Peyer's patch (tissue), 4 donors: ENCODE results near the gene ALPL. TPM values are rescaled to one million over a fixed set of nuclear protein-coding genes. Genes with fewer than 3 reads are reported as not detected.

ENCODE experiments used
- DNase-seq, 3 donors: peaks; one replicate each; pipeline ENCODE4 v3.0.0-alpha.2; 2017 to 2019
- H3K27ac ChIP-seq, 4 donors: fragments of 200-600 bp; sonication (generic); one replicate each; pipeline ENCODE4 v1.5.1; 2016 to 2019
- H3K27me3 ChIP-seq, 2 donors: fragments of 200-600 bp; sonication (generic); one replicate each; pipeline ENCODE4 v1.5.1; 2019
- H3K36me3 ChIP-seq, 3 donors: fragments of 200-600 bp; sonication (generic); one replicate each; pipeline ENCODE4 v1.5.1; 2016 to 2019
- H3K4me1 ChIP-seq, 4 donors: fragments of 200-600 bp; sonication (generic); one replicate each; pipeline ENCODE4 v1.5.1; 2016 to 2019
- H3K4me3 ChIP-seq, 4 donors: fragments of 200-600 bp; sonication (generic); 1 replicate in 3 of 4; 2 replicates in 1 of 4; pipeline ENCODE4 v1.5.1; 2016 to 2019; ENCODE audit warnings: mild to moderate bottlenecking in 1 of 4
- H3K9me3 ChIP-seq, 4 donors: fragments of 200-600 bp; sonication (generic); one replicate each; pipeline ENCODE4 v1.5.1; 2016 to 2019; ENCODE audit warnings: mild to moderate bottlenecking in 1 of 4
- POLR2A ChIP-seq, 2 donors: fragments of 450-650 bp; IDR thresholded peaks; one replicate each; pipeline ENCODE4 v1.5.1; 2017; ENCODE audit warnings: antibody characterized with exemption in 2 of 2, mild to moderate bottlenecking in 2 of 2, moderate library complexity in 2 of 2
- total RNA-seq, 4 donors: library from RNA; depleted of rRNA; stranded (reverse); fragments of >200 nt; gene quantifications; one replicate each; pipeline ENCODE4 v1.1.0, GENCODE V29; 2016
- TF ChIP-seq, protein P1 (sequence below), 6 experiments: fragments of 450-650 bp in 4 of 6; fragments of 200-600 bp in 2 of 6; sonication (generic) in 1 of 6; IDR thresholded peaks; one replicate each; pipeline ENCODE4 v1.5.1; 2017 to 2019; ENCODE audit warnings: antibody characterized with exemption in 6 of 6, mild to moderate bottlenecking in 3 of 6, moderate library complexity in 1 of 6

Gene ALPL
- total RNA-seq, 4 donors from 2014 or later: 0.70 to 10.7 (median 2.2) TPM

- TF ChIP-seq POLR2A (IDR thresholded peaks at IDR 0.05): no peak
- TF ChIP-seq, protein P1, sequence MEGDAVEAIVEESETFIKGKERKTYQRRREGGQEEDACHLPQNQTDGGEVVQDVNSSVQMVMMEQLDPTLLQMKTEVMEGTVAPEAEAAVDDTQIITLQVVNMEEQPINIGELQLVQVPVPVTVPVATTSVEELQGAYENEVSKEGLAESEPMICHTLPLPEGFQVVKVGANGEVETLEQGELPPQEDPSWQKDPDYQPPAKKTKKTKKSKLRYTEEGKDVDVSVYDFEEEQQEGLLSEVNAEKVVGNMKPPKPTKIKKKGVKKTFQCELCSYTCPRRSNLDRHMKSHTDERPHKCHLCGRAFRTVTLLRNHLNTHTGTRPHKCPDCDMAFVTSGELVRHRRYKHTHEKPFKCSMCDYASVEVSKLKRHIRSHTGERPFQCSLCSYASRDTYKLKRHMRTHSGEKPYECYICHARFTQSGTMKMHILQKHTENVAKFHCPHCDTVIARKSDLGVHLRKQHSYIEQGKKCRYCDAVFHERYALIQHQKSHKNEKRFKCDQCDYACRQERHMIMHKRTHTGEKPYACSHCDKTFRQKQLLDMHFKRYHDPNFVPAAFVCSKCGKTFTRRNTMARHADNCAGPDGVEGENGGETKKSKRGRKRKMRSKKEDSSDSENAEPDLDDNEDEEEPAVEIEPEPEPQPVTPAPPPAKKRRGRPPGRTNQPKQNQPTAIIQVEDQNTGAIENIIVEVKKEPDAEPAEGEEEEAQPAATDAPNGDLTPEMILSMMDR (IDR thresholded peaks at IDR 0.05): no peak
- no peaks in the 10 kb centered on the region for H3K36me3 ChIP-seq
- no peak for DNase-seq
- H3K27me3 ChIP-seq: no peaks in the 10 kb centered on the region
- no peak overlapping the region for H3K27ac ChIP-seq
- H3K4me3 ChIP-seq: no peak overlapping the region
- no peaks in the 10 kb centered on the region for H3K4me1 ChIP-seq
- H3K9me3 ChIP-seq: no peaks in the 10 kb centered on the region
Observed at GRCh38 chr1:21596628-21597027, 87.4 kb downstream of the ALPL start.

- Histone ChIP-seq H3K36me3 (no peaks in the 10 kb centered on the region), H3K4me1 (no peaks in the 10 kb centered on the region), H3K27ac (no peak overlapping the region), H3K27me3 (no peaks in the 10 kb centered on the region), H3K9me3 (no peaks in the 10 kb centered on the region), H3K4me3 (no peak overlapping the region)
- DNase-seq: no peak
- TF ChIP-seq, protein P1 (IDR thresholded peaks at IDR 0.05): no peak
- no peak for TF ChIP-seq POLR2A (IDR thresholded peaks at IDR 0.05)
Observed at GRCh38 chr1:21597753-21598152, 88.5 kb downstream of the ALPL start.

DNA sequence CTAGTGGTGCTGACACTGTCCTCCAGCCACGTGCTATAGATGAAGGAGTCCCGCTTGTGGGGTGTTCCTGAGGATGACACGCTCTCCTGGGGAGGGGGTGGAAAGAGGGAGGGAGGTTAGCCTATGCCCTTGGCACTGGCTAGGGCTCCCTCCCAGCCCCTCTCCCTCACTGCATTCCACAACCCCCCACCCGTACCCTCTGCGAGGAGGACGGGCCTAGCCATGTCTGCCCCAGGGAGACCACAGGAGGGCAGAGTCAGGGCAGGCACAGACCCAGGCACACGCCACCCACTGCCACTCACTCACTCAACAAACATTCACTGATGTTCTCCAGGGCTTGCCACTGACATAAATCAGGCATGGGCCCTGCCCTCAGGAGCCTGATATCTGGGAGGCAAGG, 89.2 kb downstream of the ALPL start:
- DNase-seq: no peak
- Histone ChIP-seq H3K9me3 (no peaks in the 10 kb centered on the region), H3K4me3 (no peak overlapping the region), H3K27ac (no peak overlapping the region), H3K36me3 (no peaks in the 10 kb centered on the region), H3K27me3 (no peaks in the 10 kb centered on the region), H3K4me1 (no peaks in the 10 kb centered on the region)
- TF ChIP-seq, protein P1 (IDR thresholded peaks at IDR 0.05): no peak
- TF ChIP-seq POLR2A (IDR thresholded peaks at IDR 0.05): no peak

- H3K27ac ChIP-seq: no peak overlapping the region
- no peak overlapping the region for H3K4me3 ChIP-seq
- TF ChIP-seq POLR2A (IDR thresholded peaks at IDR 0.05): no peak
- TF ChIP-seq, protein P1 (IDR thresholded peaks at IDR 0.05): no peak
- H3K4me1 ChIP-seq: no peaks in the 10 kb centered on the region
- DNase-seq: no peak
- no peaks in the 10 kb centered on the region for H3K27me3 ChIP-seq
- no peaks in the 10 kb centered on the region for H3K9me3 ChIP-seq
- H3K36me3 ChIP-seq: no peaks in the 10 kb centered on the region
Observed at GRCh38 chr1:21598904-21599303, 89.7 kb downstream of the ALPL start.

DNA sequence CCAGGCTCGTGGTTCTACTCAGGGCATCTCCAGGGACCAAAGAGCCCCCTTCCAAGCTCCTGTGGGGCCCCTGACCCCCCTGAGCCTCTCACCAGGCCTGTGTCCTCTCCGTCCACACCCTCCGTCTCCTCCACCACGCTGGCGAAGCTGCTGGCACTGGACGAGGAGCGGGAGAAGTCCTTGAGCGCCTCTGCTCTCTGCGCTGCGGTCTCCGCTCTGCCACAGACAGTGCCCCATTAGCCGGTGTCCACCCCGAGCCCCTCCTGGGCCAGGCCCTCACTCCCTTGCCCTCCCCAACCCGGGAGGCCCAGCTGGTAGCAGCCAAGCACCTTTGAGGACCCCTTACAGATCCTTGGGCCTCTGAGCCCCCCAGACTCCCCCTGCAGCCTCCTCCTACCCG, 90.2 kb downstream of the ALPL start:
- Histone ChIP-seq H3K27me3 (no peaks in the 10 kb centered on the region), H3K27ac (no peak overlapping the region), H3K9me3 (no peaks in the 10 kb centered on the region), H3K4me3 (no peak overlapping the region), H3K4me1 (no peaks in the 10 kb centered on the region), H3K36me3 (no peaks in the 10 kb centered on the region)
- TF ChIP-seq POLR2A (IDR thresholded peaks at IDR 0.05): no peak
- TF ChIP-seq, protein P1 (IDR thresholded peaks at IDR 0.05): no peak
- no peak for DNase-seq
